GM18498 (cell line): ENCODE measurements around the gene DDX19B.
"Not testable (repeated sequence)": the region's sequence is repeated elsewhere in the genome, so short reads cannot be mapped to it uniquely, and the experiment has no call there.

Source experiments
- ATAC-seq: cut with Tn5 transposase; IDR thresholded peaks from one replicate; pipeline ENCODE4 v1.9.1; 2021; ENCODE audit warnings: mild to moderate bottlenecking, moderate library complexity; ENCODE audit not compliant: unreplicated experiment

The DDX19B gene

DNA sequence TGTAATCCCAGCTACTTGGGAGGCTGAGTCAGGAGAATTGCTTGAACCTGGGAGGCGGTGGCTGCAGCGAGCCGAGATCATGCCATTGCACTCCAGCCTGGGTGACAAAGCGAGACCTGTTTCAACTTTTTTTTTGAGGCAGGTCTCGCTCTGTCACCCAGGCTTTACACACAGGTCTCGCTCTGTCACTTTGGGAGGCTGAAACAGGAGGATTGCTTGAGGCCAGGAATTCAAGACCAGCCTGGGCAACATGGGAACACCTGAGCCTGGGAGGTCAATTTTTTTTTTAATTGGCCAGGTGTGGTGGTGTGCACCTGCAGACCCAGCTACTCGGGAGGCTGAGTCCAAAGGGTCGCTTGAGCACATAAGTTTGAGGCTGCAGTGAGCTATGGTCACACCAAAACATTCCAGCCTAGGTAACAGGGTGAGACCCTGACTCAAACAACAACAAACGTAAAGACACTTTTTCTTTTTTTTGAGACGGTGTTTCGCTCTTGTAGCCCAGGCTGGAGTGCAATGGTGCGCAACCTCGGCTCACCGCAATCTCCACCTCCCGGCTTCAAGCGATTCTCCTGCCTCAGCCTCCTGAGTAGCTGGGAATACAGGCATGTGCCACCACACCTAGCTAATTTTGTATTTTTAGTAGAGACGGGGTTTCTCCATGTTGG lies 11.5 kb upstream of the DDX19B start:
- not testable (repeated sequence) for ATAC-seq

DNA sequence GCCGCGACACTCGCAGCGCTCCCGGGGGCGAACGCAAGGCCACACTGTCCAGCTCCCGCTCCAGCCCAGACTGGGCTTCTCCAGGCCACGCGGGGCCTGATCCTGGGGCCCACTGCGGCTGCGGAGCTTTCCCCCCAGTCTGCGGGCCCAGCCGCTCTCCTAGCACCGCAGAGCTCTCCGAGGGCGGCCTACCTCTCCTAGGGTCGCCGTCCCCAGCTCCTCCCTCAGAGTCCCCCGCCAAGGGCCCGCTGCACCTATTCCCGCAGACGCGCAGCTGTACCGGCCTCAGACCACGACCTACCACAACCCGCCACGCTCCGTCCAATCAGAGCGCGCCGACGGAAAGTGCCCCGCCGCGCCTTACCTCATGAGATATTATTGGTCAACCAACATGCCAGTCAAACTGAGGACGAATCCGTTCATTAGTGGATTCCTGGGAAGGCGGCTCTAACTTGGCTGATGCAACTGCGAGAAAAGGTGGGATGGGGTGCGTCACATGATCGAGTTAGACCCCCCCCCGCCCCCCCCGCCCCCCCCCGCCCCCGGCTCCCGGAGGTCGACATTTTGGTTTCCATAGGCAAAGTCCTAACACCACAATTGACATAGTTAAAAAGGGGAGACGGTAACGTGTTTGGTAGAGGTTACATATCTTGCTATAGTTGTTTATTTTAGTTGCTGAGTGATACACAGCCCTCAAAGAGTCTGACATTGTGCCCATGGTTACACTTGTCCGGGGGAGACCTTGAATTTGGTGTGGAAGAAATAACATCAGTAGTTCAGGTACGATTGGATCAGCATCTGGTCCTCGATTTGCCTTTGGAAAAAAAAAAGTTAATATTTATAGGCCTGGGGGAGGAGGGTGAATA lies 9.5 kb upstream of the DDX19B start, which contains the start of gene AARS1:
TSS of gene AARS1 (minus strand) at position 278 of the 866 bp plus-strand sequence. CDS start 6,743 bp downstream, outside the sequence.
- ATAC-seq, result peak; percentile 98

DNA sequence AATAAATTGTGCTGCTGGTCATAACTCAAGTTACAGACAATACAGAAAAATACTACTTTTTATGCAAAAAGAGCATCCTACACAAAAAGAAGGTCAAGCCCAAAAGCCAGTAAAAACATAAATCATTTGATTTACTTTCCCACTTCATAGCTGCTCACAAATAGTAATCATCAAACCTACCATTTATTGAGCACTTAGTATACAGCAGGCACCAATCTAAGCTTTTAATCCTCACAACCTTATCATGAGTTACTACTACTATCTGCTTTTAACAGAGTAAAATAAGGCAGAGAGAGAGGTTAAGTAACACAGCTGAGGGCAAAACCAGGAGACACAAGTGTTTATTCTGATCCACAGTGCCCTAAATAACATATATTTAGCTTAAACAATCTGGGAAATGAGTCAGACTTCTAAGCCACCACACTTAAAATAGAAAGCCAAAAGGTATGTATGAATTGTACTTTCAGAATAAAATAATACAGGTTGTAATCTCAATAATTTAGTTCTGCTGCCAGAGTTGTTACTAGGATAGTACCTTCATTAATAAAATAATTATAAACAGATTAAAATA lies 8.0 kb upstream of the DDX19B start:
- no peak for ATAC-seq

DNA sequence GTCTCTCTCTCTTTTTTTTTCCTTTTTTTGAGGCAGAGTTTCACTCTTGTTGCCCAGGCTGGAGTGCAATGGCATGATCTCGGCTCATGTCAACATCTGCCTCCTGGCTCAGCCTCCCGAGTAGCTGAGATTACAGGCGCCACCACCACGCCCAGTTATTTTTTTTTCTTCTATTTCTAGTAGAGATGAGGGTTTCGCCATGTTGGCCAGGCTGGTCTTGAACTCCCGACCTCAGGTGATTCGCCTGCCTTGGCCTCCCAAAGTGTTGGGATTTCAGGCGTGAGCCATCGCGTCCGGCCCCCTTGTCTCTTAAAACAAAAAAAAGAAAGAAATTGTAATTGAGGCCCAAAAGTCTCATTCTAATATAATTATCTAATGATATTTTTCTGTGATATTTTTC lies 6.8 kb upstream of the DDX19B start:
- ATAC-seq, result not testable (repeated sequence)

DNA sequence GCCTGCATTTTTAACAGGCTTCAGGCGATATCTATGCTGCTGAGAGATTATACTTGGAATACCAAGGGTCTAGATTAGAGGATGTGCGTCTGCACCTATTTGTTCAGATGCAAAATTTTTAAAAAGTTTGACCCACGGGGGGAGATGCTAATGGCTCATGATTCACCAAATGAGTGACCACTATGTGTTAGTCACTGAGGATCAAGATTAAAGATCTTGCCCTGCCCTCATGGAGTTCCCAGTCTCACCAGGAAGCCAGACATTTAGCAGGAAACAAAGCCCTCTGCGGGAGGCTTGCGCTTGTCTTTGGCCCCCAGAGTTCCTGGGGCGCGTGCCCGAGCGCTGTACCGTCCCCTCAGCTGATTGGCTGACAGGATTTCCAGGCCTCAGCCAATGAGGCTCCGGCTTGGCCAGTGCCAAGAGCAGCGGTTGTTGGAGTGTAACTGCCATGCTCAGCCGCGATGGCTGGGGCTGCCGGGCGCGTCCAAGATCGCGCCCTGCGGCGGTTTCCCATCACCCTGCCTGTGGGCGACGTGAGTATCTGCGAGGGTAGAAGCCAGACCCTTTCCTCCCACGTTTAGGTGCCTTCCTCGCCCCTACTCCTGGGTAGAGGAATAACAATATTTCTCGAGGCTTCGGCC lies 4.5 kb upstream of the DDX19B start:
- ATAC-seq, result no peak

DNA sequence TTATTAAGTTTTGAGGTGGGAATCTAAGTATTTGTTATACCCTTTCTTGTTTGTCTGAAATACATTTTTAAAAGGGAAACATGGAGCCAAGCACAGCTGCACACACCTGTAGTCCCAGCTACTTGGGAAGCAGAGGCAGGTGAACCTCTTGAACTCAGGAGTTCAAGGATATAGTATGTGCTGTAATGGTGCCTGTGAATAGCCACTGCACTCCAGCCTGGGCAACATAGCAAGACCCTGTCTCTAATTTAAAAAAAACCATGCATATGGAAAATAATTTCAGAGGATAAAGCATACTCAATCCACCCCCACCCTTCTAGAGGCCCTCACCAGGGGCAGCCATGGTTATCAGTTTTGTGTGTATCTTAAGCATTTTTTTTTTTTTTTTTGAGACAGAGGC lies 3.4 kb upstream of the DDX19B start:
- ATAC-seq, result no peak

DNA sequence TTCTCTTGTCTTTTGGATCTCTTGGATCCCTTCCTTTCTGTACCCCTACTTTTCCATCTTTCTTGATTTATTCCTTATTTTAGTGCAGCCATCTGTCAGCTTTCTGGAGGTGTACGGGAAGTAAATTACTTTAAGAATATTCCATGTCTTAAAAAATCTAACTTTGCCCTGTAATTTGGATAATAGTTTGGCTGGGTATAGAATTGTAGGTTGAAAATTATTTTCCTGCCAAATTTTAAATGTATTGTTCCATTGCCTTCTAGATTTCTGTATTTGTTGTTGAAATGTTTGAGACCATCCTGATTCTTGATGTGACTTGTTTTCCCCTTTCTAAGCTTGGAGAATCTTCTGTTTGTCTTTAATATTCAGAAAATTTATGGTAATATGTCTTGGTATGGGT lies 2.1 kb downstream of the DDX19B start:
- no peak for ATAC-seq

DNA sequence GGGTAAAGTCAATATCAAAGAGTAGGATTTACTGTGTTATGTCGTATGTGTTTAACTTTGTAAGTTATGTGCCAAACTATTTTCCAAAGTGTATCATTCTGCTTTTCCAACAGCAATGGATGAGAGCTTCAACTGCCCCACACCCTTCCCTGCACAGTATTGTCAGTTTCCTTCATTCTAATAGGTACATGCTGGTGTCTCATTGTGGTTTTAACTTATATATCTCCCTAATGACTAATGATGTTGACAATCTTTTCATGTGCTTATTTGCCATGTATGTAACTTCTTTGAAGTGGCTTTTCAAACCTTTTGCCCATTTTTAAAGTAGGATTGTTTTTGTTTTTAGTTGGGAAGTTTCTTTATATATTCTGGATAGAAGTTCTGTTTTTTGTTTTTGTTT lies 3.8 kb downstream of the DDX19B start:
- ATAC-seq, result no peak

DNA sequence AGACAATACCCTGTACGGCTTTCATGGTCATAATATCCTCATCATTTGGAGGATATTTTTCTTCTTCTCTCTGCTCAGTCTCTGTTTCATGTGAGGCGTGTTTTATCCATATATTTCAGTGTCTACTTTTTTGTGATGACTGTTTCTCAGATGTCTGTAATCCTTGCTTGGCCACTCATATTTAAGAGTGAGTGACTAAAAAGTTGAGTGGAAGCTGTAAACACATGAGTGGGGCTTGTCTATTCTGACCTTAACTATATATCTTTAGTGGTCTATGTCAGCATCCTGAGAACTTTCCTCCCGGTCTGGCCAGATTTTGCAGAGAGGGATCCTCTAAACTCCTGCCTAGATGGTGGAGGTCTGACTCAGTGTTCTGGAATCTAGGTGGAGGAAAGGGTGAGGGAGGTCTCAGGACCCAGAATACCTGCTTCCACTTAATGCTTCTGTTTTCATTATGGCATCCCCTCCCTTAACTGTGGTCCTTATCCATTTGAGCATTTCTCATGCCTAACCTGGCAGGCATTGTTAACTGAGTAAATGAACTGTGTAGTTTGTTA lies 6.0 kb downstream of the DDX19B start:
- ATAC-seq, result no peak

DNA sequence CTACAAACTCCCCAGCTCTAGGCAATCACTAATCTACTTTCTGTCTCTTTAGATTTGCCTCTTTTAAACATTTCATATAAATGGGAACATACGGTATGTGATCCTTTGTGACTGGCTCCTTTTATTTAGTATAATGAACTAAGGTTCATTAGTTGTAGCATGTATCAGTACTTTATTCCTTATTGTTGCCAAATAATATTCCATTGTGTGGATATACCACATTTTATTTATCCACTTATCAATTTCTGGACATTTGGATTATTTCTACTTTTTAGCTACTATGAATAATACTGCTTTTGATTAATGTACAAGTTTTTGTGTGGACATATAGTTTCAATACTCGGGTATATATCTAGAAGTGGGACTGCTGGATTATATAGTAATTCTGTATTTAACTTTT lies 7.9 kb downstream of the DDX19B start:
- ATAC-seq, result no peak

DNA sequence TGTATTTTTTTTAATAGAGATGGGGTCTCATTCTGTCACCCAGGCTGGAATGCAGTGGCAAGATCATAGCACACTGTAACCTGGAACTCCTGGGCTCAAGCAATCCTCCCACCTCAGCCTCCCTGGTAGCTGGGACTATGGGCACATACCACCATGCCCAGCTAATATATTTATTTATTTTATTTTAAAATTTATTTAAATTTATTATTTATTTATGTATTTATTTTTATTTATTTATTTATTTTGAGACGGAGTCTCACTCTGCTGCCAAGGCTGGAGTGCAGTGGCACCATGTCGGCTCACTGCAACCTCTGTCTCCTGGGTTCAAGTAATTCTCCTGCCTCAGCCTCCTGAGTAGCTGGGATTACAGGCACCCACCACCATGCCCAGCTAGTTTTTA lies 8.7 kb downstream of the DDX19B start:
- ATAC-seq, result not testable (repeated sequence)

DNA sequence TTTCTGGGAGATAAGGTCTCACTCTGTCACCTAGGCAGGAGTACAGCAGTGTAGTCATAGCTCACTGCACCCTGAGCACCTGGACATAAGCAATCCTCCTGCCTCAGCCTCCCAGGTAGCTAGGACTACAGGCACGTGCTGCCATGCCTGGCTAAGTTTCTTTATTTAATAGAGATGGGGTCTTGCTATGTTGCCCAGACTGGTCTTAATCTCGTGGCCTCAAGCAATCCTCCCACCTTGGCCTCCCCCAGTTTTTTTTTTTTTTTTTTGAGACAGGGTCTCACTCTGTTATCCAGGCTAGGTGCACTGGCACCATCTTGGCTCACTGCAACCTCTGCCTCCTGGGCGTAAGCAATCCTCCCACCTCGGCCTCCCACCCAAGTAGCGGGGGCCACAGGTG lies 21.1 kb downstream of the DDX19B start:
- ATAC-seq, result no peak

DNA sequence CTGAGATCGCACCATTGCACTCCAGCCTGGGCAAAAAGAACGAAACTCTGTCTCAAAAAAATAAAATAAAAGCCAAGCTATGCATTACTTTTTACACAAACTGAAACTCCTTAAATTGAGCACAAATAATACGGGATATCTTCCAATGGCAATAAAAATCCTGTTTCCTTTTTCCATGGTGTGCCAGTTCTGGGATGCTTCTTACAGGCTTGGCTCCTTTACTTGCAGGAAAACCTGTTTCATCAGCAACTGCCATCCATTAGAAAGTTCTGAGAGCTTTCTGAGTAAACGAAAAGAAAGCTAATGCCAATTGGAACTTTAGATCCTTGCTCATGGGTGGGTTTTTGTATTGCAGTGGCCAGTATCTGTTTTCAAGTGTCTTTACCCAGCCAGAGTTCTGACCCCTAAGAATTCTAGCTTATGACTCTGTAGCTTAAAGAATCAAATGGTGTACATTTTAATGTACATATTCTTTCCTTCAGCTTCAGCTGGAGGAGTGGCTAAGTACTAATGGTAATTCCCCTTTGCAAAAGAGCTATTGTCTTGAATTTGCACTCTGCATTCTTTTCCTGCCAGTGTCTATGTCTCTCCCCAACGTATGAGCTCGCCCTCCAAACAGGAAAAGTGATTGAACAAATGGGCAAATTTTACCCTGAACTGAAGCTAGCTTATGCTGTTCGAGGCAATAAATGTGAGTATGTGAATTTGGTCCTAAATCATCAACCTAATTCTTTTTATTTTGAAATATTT lies 26.2 kb downstream of the DDX19B start:
- no peak for ATAC-seq

DNA sequence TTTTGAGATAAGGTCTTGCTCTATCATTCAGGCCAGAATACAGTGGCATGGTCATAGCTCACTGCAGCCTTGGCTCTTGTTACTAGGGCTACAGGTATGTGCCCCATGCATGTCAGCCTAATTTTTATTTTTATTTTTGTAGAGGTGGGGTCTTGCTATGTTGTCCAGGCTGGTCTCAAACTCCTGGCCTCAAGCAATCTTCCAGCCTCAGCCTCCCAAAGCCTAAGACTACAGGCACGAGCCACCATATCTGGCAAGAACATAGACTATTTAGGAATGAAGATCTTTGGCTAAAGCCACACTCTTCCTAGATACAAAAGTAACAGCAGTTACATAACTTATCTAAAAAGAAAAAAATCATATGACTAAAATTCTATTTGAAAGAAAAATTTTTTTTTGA lies 32.1 kb downstream of the DDX19B start:
- no peak for ATAC-seq

DNA sequence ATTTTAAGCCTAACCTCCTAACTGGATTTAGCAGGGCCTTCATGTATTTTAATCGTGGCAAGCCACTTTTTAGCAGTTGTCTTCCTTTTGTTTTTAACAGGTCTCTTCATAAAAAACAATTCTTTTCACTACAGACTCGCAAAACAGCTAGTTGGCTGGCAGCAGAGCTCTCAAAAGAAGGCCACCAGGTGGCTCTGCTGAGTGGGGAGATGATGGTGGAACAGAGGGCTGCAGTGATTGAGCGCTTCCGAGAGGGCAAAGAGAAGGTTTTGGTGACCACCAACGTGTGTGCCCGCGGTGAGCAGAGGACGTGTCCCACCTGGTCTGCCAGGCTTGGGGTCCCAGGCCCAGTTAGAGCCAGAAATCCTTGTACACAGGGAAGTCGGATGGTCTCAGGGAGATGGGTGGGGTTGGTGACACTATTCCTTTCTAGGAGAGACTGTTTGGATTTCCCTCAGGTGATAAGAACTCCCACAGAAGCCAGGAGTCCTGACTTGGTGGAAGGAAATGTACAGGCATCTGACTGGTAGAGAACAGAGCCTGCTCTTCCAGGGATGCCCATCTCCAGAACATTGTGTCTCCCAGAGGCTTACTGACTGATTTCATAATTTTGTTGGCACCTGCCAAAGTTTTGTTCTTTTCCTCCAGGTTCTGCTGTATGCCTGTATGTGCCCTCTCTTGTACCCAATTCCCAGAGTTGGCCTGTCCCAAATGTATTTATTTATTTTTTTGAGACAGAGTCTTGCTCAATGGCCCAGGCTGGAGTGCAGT lies 32.8 kb downstream of the DDX19B start:
- no peak for ATAC-seq

DNA sequence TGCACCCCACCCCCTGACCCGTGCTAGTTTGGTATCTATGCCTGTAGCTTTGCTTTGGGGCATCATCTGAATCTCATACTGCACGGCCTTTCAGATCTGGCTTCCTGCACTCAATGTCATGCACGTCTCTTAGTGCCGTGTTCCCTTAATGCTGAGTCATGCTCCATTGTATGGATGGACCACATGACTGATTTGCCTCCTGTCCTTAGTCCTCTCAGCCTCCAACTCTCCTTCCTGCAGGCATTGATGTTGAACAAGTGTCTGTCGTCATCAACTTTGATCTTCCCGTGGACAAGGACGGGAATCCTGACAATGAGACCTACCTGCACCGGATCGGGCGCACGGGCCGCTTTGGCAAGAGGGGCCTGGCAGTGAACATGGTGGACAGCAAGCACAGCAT lies 33.7 kb downstream of the DDX19B start:
- not testable (repeated sequence) for ATAC-seq

DNA sequence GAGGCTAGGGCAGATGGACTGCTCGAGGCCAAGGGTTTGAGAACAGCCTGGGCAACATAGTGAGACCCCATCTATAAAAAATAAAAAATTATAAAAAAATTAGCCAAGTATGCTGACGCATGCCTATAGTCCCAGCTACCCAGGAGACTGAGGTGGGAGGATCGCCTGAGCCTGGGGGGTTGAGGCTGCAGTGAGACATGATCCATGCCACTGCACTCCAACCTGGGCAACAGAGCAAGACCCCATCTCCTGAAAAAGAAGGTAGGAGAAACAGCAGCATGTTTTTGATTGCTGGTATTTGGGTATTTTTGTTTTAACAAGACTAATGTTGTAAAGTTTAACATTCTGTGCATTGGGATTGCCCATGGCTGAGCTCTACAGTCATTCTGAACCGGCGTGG lies 38.8 kb downstream of the DDX19B start:
- ATAC-seq, result no peak

DNA sequence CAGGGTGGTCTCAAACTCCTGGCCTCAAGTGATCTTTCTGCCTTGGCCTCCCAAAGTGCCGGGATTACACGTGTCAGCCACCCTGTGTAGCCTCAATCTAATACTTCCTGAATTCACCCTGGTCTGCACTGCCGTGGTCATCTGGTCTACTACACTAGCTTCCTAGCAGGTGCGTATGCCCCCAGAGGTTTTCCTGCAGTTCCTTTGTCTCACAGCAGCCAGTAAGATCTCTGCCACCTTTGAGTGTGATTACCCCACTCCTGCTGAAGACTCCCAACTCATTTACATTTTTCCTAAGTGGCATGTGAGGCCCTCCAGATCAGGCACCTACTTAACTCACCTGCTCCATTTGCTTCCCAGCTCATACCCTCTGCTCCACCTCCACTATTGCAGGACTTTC lies 42.6 kb downstream of the DDX19B start:
- ATAC-seq, result no peak

DNA sequence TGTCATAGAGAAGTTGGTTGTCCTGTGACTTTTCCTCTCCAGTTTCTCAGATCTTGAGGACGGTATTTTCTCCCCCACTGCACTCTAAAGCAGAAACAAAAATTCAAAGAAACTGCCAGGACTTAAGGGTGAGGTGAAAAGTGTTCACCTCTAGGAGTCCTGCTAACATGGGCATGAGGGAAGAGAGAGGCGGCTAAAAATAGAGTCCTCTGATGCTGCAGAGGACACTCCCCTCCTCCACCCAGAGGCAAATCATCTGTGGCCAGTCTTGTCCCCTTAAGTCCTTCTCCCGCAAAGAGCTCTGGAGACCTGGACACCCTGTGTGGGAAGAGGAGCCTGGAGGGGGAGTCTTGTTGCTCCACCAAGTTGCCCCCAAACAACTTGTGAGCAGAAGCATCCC lies 43.0 kb downstream of the DDX19B start:
- ATAC-seq, result no peak

DNA sequence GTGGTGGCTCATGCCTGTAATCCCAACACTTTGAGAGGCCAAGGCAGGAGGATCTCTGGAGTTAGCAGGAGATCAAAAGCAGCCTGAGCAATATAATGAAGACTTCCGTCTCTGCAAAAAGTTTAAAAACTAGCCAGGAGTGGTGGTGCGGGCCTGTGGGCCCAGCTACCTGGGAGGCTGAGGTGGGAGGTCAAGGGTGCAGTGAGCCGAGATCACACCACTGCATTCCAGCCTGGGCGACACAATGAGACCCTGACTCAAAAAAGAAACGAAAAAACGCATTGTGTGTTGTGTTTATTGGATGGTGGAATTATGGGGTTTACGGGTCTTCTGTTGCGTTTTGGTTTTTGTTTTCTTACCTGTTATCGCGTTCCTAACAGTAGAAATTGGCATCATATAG lies 46.9 kb downstream of the DDX19B start:
- no peak for ATAC-seq
